HG02623 (cell line): ENCODE results near the gene CCDC78.
A peak's percentile ranks its signal among the peaks of the same experiment; 100 is the strongest.
"Not testable (repeated sequence)": the region's sequence is repeated elsewhere in the genome, so short reads cannot be mapped to it uniquely, and the experiment has no call there.

Experiments used
- ATAC-seq: cut with Tn5 transposase; IDR thresholded peaks from one replicate; pipeline ENCODE4 v1.9.1; 2021; ENCODE audit warnings: moderate library complexity; ENCODE audit not compliant: unreplicated experiment

Gene CCDC78

GRCh38 chr16:725041-725376, 1.2 kb downstream of the CCDC78 start:
- no peak for ATAC-seq

- no peak for ATAC-seq
Observed at GRCh38 chr16:724188-725040, 1.8 kb downstream of the CCDC78 start.

- no peak for ATAC-seq
Observed at GRCh38 chr16:723695-724094, 2.5 kb downstream of the CCDC78 start.

GRCh38 chr16:722835-723633, 3.2 kb downstream of the CCDC78 start:
- no peak for ATAC-seq

- ATAC-seq = no peak
Observed at GRCh38 chr16:721765-722540, 4.3 kb downstream of the CCDC78 start.

GRCh38 chr16:720990-721764, 5.1 kb downstream of the CCDC78 start, which contains the start of gene ANTKMT:
TSS of gene ANTKMT (plus strand) at chr16:721146. CDS start at chr16:721275, 129 bp downstream.
- peak; percentile 60 for ATAC-seq

- ATAC-seq = peak; percentile 12
Observed at GRCh38 chr16:720447-720989, 5.7 kb downstream of the CCDC78 start.

- ATAC-seq = no peak
Observed at GRCh38 chr16:719815-720446, 6.3 kb downstream of the CCDC78 start.

GRCh38 chr16:718922-719321, 7.3 kb downstream of the CCDC78 start:
- ATAC-seq = no peak

GRCh38 chr16:718389-718788, 7.9 kb downstream of the CCDC78 start:
- no peak for ATAC-seq

- no peak for ATAC-seq
Observed at GRCh38 chr16:717450-718245, 8.6 kb downstream of the CCDC78 start.

GRCh38 chr16:716768-717325, 9.4 kb downstream of the CCDC78 start:
- no peak for ATAC-seq

GRCh38 chr16:716200-716568, 10.1 kb downstream of the CCDC78 start:
- ATAC-seq = no peak

GRCh38 chr16:715477-716199, 10.6 kb downstream of the CCDC78 start:
- ATAC-seq = no peak

- peak; percentile 53 for ATAC-seq
Observed at GRCh38 chr16:714558-715476, 11.4 kb downstream of the CCDC78 start, which contains the start of gene METRN. TSS of gene METRN (plus strand) at chr16:715118. CDS start at chr16:715290, 172 bp downstream.

- no peak for ATAC-seq
Observed at GRCh38 chr16:714079-714478, 12.2 kb downstream of the CCDC78 start.

GRCh38 chr16:712740-713250, 13.4 kb downstream of the CCDC78 start:
- ATAC-seq = not testable (repeated sequence)
